ENCODE results near the gene FAM110C.
"Not testable (repeated sequence)": the region's sequence is repeated elsewhere in the genome, so short reads cannot be mapped to it uniquely, and the experiment has no call there.

DNA sequence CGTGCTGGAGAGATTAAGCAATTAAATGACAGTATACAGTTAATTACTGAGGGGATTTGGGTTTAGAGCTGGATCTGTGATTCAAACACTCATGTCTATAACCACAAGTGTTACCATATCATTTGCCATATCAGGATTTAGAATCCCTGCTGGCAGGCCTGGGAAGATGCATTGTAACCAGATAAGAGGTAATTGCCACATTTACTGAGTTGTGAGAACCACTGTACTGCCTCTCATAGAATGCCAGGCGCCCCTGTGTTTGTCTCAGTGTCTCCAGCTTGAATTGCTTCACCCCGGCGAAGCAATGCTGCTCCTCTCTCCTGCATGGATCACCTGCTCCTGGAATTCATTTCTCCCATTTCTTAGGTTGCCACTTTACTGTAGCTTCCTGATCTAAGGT lies 21.7 kb downstream of the FAM110C start:
- TF ChIP-seq POLR2A (IDR thresholded peaks at IDR 0.05; ENCODE audit: low read length); GATA1 (IDR thresholded peaks at IDR 0.05; ENCODE audit: low read depth, low read length): not testable (repeated sequence)

Measured in erythroblast (primary cell).